ENCODE results near the gene SMYD5. TPM values are rescaled to one million over a fixed set of nuclear protein-coding genes. Genes with fewer than 3 reads are reported as not detected.

Gene SMYD5
- total and polyA plus RNA-seq, 9 of the 15 experiments (the other 6 are each of a cell fraction or from before 2014, with no cell fraction given) = 11.4 to 56.8 (median 32.0) TPM

GRCh38 chr2:73212448-73213176 is 1.4 kb upstream of the SMYD5 start:
- CTCF ChIA-PET (ENCODE audit: low intra/inter-chr PET ratio) = interaction anchor here (0.7 to 1.7 kb wide), 3 partner anchors 35 to 320 kb away, joined by 3 to 7 read pairs (median 7); no protein-coding TSS in a partner anchor
- WGBS (ENCODE audit: insufficient coverage, low coverage, missing lambda C conversion rate) = 23% methylated on average over 20 of the region's 20 CpGs
- peak overlapping the region; percentile 94 for H3K4me2 ChIP-seq (ENCODE audit: insufficient read depth, low read length)
- intact Hi-C loops (cut with micrococcal nuclease) (loop anchor here (1.0 to 2.0 kb wide), 2 partner anchors 35 to 48 kb away; no protein-coding TSS in a partner anchor), in situ Hi-C loops (cut with MboI) (no loop called here)
- POLR2A ChIA-PET = interaction anchor here (0.6 to 2.1 kb wide), 8 partner anchors 10 to 307 kb away, joined by 3 to 16 read pairs (median 4); partner anchors contain the start of genes CCT7 and NOTO
- DNase-seq (ENCODE audit: extremely low read depth in 1 of 4, low spot score in 3 of 4) (peak; percentile 76 to 84 (median 80)), FAIRE-seq (peak; percentile 86), ATAC-seq (peak; percentile 84)
- no peaks in the 10 kb centered on the region for H3K9me1 ChIP-seq (ENCODE audit: control insufficient read depth, insufficient read depth, low read length)
- no peaks in the 10 kb centered on the region for H3K27me3 ChIP-seq (ENCODE audit: control insufficient read depth in 2 of 2, insufficient read depth in 2 of 2, low read length in 2 of 2)
- H3K9ac ChIP-seq (ENCODE audit: insufficient read depth in 1 of 2, low read depth in 2 of 2, low read length in 2 of 2) = peak overlapping the region; percentile 8 to 94; a peak in 2 of 4 replicates
- H3K9me3 ChIP-seq (replicated peaks; ENCODE audit: control insufficient read depth, insufficient read depth, low read depth, low read length) = no peaks in the 10 kb centered on the region
- peak overlapping the region; percentile 96 for H2AFZ ChIP-seq (ENCODE audit: low read depth, low read length)
- H3K4me3 ChIP-seq = no peak overlapping the region
- H3K79me2 ChIP-seq (ENCODE audit: control insufficient read depth, insufficient read depth, low read length) = peaks cover 36% of the 10 kb centered on the region
- no peak overlapping the region for H3K27ac ChIP-seq (ENCODE audit: extremely low read depth, low read depth, low read length)
- peaks cover 15 to 23% of the 10 kb centered on the region in 2 experiments; a peak in 4 of 5 replicates for H3K4me1 ChIP-seq (replicated peaks in 1 of 2; ENCODE audit: control insufficient read depth in 2 of 2, insufficient read depth in 2 of 2, low read length in 2 of 2)
- H4K20me1 ChIP-seq (replicated peaks; ENCODE audit: control insufficient read depth, insufficient read depth, low read length) = no peaks in the 10 kb centered on the region
- no peaks in the 10 kb centered on the region for H3K36me3 ChIP-seq (ENCODE audit: control insufficient read depth, insufficient read depth, low read length)
- no TSS peak for BruUV-seq (replicated peaks)
- TF ChIP-seq RB1 (IDR thresholded peaks at IDR 0.05; ENCODE audit: low read depth) (peak; percentile 54; the same call in 1 of the 2 replicates), KLF16 (IDR thresholded peaks at IDR 0.05) (peak; percentile 34; the same call in 1 of the 2 replicates), THRB (CRISPR knock-in tag; conservative IDR thresholded peaks at IDR 0.05) (no peak), XRCC5 (IDR thresholded peaks at IDR 0.05; ENCODE audit: low read depth, low read length) (0 out of 2 replicates have a peak, but pooled peaks have one; percentile 50), CTCF (IDR thresholded peaks at IDR 0.05 in 2 of 3, conservative IDR thresholded peaks at IDR 0.05 in 1 of 3; ENCODE audit: insufficient read depth in 2 of 3, low read depth in 1 of 3, low read length in 3 of 3) (peak; percentile 86 to 96 (median 87)), EGR1 (conservative IDR thresholded peaks at IDR 0.05) (0 out of 2 replicates have a peak, but pooled peaks have one; percentile 7), RBM25 (IDR thresholded peaks at IDR 0.05; ENCODE audit: low read depth, low read length, severe bottlenecking) (no peak), REST (IDR thresholded peaks at IDR 0.05; ENCODE audit: borderline replicate concordance) (peak; percentile 54), REST (CRISPR knock-in tag; IDR thresholded peaks at IDR 0.05; ENCODE audit: low read depth) (no peak)

All from K562 (cell line).